ENCODE results near the gene PALLD. TPM values are rescaled to one million over a fixed set of nuclear protein-coding genes. Genes with fewer than 3 reads are reported as not detected.

The PALLD gene
- polyA plus RNA-seq, 1 donor from 2014 or later, result 20.5 TPM

- no peaks in the 10 kb centered on the region for H3K9me2 ChIP-seq (ENCODE audit: insufficient read depth, low read length)
- H3F3A ChIP-seq (ENCODE audit: insufficient read depth, low read length, poor library complexity, severe bottlenecking), result no peaks in the 10 kb centered on the region
- H3K4me2 ChIP-seq (ENCODE audit: low read length), result no peak overlapping the region
- H3K4me3 ChIP-seq (ENCODE audit: low read length), result no peak overlapping the region
- no peak overlapping the region for H2AFZ ChIP-seq (ENCODE audit: low read depth, low read length)
- H3K9me3 ChIP-seq (ENCODE audit: low read length), result no peaks in the 10 kb centered on the region
- TF ChIP-seq MXI1 (conservative IDR thresholded peaks at IDR 0.05; ENCODE audit: poor library complexity, severe bottlenecking), result no peak
- no peak for TF ChIP-seq TAF1 (IDR thresholded peaks at IDR 0.05; ENCODE audit: low read depth)
- no peak for TF ChIP-seq REST (IDR thresholded peaks at IDR 0.05; ENCODE audit: borderline replicate concordance)
- TF ChIP-seq CTCF (IDR thresholded peaks at IDR 0.05; ENCODE audit: poor library complexity, severe bottlenecking), result no peak
- TF ChIP-seq POLR2AphosphoS5 (IDR thresholded peaks at IDR 0.05), result no peak
- TF ChIP-seq SMC3 (conservative IDR thresholded peaks at IDR 0.05; ENCODE audit: poor library complexity), result no peak
- no peak for TF ChIP-seq RAD21 (conservative IDR thresholded peaks at IDR 0.05)
- TF ChIP-seq EZH2 (IDR thresholded peaks at IDR 0.05; ENCODE audit: borderline replicate concordance, insufficient read depth, low read length, poor library complexity, severe bottlenecking), result no peak
- no peak for TF ChIP-seq EP300 (conservative IDR thresholded peaks at IDR 0.05; ENCODE audit: poor library complexity, severe bottlenecking)
- H4K20me1 ChIP-seq (ENCODE audit: insufficient read depth), result no peaks in the 10 kb centered on the region
- no peaks in the 10 kb centered on the region for H3K27me3 ChIP-seq (ENCODE audit: insufficient read depth, low read depth, low read length)
- no peak overlapping the region for H3K9ac ChIP-seq (ENCODE audit: low read length)
- no peaks in the 10 kb centered on the region for H3K79me2 ChIP-seq (replicated peaks; ENCODE audit: insufficient read depth, low read length)
- H3K36me3 ChIP-seq (ENCODE audit: insufficient read depth, low read length), result no peaks in the 10 kb centered on the region
- no peak overlapping the region for H3K27ac ChIP-seq (ENCODE audit: low read length)
Measured at GRCh38 chr4:168472920-168473319, 23.9 kb upstream of the PALLD start.

GRCh38 chr4:168474660-168475320, 22.1 kb upstream of the PALLD start:
- Histone ChIP-seq H4K20me1 (ENCODE audit: insufficient read depth) (no peaks in the 10 kb centered on the region), H3K36me3 (ENCODE audit: insufficient read depth, low read length) (no peaks in the 10 kb centered on the region), H3K9me2 (ENCODE audit: insufficient read depth, low read length) (no peaks in the 10 kb centered on the region), H3K4me3 (ENCODE audit: low read length) (no peak overlapping the region), H3K79me2 (replicated peaks; ENCODE audit: insufficient read depth, low read length) (no peaks in the 10 kb centered on the region), H3K27ac (ENCODE audit: low read length) (no peak overlapping the region), H3K9me3 (ENCODE audit: low read length) (no peaks in the 10 kb centered on the region), H3K9ac (ENCODE audit: low read length) (no peak overlapping the region), H3K4me2 (ENCODE audit: low read length) (no peak overlapping the region), H3K27me3 (ENCODE audit: insufficient read depth, low read depth, low read length) (no peaks in the 10 kb centered on the region), H3F3A (ENCODE audit: insufficient read depth, low read length, poor library complexity, severe bottlenecking) (no peaks in the 10 kb centered on the region), H2AFZ (ENCODE audit: low read depth, low read length) (no peak overlapping the region)
- TF ChIP-seq EP300 (conservative IDR thresholded peaks at IDR 0.05; ENCODE audit: poor library complexity, severe bottlenecking) (no peak), REST (IDR thresholded peaks at IDR 0.05; ENCODE audit: borderline replicate concordance) (no peak), RAD21 (conservative IDR thresholded peaks at IDR 0.05) (no peak), MXI1 (conservative IDR thresholded peaks at IDR 0.05; ENCODE audit: poor library complexity, severe bottlenecking) (no peak), TAF1 (IDR thresholded peaks at IDR 0.05; ENCODE audit: low read depth) (no peak), POLR2AphosphoS5 (IDR thresholded peaks at IDR 0.05) (no peak), CTCF (IDR thresholded peaks at IDR 0.05; ENCODE audit: poor library complexity, severe bottlenecking) (no peak), SMC3 (conservative IDR thresholded peaks at IDR 0.05; ENCODE audit: poor library complexity) (no peak), EZH2 (IDR thresholded peaks at IDR 0.05; ENCODE audit: borderline replicate concordance, insufficient read depth, low read length, poor library complexity, severe bottlenecking) (no peak)
